Suprapubic skin (tissue), 3 donors: Measurements from ENCODE around the gene RYR3.
"Not testable (repeated sequence)": the region's sequence is repeated elsewhere in the genome, so short reads cannot be mapped to it uniquely, and the experiment has no call there.

Source experiments
- POLR2AphosphoS5 ChIP-seq, 3 donors: sonication (generic); formaldehyde crosslinking; IDR thresholded peaks; one replicate each; pipeline ENCODE4 v1.6.1; 2017; ENCODE audit warnings: antibody characterized with exemption in 3 of 3
- TF ChIP-seq, protein P1 (sequence below), 2 donors: fragments of 200-600 bp in 1 of 2; fragments of 450-650 bp in 1 of 2; sonication (generic) in 1 of 2; IDR thresholded peaks; one replicate each; pipeline ENCODE4 v1.5.1; 2016 to 2019; ENCODE audit warnings: antibody characterized with exemption in 2 of 2, mild to moderate bottlenecking in 1 of 2, moderate library complexity in 1 of 2

DNA sequence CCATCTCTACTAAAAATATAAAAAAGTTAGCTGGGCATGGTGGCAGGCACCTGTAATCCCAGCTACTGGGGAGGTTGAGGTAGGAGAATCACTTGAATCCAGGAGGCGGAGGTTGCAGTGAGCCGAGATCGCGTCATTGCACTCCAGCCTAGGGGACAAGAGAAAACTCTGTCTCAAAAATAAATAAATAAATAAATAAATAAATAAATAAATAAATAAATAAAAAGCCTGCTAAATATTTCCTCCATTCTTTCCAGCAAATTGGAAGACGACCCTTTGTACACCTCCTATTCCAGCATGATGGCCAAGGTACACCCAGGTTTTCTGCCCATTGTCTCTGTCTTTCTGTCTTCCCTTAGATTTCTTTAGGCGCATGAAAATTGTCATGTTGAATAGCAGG, 508.7 kb downstream of the RYR3 start:
- TF ChIP-seq, protein P1, sequence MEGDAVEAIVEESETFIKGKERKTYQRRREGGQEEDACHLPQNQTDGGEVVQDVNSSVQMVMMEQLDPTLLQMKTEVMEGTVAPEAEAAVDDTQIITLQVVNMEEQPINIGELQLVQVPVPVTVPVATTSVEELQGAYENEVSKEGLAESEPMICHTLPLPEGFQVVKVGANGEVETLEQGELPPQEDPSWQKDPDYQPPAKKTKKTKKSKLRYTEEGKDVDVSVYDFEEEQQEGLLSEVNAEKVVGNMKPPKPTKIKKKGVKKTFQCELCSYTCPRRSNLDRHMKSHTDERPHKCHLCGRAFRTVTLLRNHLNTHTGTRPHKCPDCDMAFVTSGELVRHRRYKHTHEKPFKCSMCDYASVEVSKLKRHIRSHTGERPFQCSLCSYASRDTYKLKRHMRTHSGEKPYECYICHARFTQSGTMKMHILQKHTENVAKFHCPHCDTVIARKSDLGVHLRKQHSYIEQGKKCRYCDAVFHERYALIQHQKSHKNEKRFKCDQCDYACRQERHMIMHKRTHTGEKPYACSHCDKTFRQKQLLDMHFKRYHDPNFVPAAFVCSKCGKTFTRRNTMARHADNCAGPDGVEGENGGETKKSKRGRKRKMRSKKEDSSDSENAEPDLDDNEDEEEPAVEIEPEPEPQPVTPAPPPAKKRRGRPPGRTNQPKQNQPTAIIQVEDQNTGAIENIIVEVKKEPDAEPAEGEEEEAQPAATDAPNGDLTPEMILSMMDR (IDR thresholded peaks at IDR 0.05): not testable (repeated sequence)
- TF ChIP-seq POLR2AphosphoS5 (IDR thresholded peaks at IDR 0.05): not testable (repeated sequence)
